HL-60/S4 treated with phorbol 12-myristate 13-acetate at 8.2 ng/mL for 4 days and 3 days (cell line): ENCODE results near the gene RTRAF.

Source experiments
- in situ Hi-C: fragments of 300-500 bp; cut with MboI; formaldehyde crosslinking; loops from 2 replicates; pipeline ENCODE4 v1.15.0; 2022; ENCODE audit warnings: low sequenced_read_pairs

RTRAF gene

GRCh38 chr14:52018970-52019369, 29.6 kb downstream of the RTRAF start:
- in situ Hi-C loops = no loop called here

DNA sequence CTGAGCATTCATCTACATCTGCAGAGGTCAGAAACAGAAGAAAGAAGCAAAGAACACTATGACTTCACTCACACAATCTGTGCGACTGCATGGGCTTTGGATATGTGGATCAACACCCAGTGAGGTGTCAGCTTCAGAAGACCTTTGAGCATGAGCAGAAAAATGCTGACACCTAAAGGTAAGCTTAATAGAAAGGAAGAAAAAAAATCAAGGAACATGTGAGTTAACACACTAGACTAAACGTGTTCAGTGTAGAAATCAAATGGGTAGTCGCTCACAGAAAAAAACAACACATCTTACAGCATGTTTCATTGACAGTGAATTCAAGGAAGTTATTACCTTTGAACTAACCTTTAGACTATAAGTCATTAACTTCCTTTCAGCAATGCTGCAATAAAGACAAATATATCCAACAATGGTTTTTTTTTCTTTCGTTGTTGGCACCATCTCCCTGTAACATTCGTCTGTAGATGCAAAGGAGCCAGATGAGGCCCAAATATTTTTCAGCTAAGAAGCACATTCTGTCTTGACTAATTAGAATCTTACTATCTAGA, 30.9 kb downstream of the RTRAF start:
- in situ Hi-C loops = no loop called here

DNA sequence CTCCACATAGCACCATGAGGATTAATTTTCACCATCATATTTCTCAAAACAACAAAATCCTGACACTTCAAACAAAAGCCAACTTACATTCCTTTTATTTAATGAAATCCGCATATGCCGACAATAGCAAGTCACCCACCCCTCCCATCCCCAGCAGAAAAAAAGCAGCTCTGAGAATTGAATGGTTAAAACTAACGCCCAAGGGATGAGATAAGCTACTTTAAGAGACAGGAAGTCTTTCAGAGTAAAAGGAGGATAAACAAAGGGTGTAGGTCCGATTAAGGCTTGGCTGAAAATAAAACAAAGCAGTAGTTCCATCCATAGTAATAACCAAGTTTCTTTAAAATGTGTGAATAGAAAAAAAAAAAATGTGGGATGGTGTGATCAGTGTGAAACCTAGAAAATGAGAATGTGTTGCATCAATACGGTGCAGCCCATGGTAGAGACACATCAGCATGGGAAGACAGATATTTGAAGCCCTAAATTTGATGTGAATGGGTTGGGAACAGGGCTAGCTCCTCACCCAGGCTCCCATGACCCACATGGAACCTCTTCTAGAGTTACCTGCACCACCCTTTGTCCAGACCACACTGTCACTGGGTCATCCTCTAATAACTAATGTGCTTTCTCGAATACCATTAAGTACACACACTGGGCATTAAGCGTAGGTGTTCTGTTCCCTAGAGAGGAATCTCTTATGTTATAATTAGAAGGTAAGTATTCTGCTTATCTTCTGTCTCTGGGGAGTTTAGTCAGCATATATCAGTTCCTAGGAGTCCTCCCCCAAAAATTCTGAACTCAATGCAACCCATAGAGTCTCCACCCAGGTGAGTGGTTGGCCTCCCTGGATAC, 31.7 kb downstream of the RTRAF start:
- in situ Hi-C loops = no loop called here

GRCh38 chr14:52021957-52022600, 32.7 kb downstream of the RTRAF start:
- in situ Hi-C loops = no loop called here

DNA sequence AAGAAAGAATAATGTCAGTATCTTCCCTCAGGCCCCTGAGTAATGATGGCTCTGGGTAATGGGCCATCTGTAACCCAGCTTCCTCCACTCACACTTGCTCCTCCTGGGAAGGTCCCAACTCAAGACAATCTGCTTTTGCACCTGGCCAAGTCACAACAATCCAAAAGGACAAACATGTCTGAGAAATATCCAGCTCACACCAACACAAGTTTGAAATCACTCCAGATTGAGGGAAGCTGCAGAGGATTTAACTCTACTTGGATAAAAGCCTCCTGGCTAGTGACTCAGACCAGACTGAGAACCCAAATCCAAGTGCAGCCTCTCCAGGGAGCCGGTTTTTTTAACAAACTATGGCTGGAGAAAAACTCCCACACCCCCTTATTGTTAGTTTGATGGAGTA, 34.2 kb downstream of the RTRAF start:
- in situ Hi-C loops = no loop called here

DNA sequence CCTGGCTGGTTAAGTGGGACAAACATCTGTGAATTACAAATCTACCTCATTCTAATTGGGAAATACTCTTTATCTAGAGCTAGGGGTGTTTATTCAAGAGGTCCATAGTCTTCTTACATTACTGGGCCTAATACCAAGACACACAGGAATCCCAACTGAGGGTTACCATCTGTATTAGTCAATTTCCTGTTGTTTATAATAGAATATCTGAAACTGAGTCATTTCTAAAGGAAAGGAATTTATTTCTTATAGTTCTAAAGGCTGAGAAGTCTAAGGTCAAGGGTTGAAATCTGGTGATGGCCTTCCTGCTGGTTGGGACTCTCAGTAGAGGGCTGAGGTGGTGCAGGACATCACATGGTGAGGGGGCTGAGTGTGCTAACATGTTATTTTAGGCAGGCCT, 36.0 kb downstream of the RTRAF start:
- in situ Hi-C loops = no loop called here

DNA sequence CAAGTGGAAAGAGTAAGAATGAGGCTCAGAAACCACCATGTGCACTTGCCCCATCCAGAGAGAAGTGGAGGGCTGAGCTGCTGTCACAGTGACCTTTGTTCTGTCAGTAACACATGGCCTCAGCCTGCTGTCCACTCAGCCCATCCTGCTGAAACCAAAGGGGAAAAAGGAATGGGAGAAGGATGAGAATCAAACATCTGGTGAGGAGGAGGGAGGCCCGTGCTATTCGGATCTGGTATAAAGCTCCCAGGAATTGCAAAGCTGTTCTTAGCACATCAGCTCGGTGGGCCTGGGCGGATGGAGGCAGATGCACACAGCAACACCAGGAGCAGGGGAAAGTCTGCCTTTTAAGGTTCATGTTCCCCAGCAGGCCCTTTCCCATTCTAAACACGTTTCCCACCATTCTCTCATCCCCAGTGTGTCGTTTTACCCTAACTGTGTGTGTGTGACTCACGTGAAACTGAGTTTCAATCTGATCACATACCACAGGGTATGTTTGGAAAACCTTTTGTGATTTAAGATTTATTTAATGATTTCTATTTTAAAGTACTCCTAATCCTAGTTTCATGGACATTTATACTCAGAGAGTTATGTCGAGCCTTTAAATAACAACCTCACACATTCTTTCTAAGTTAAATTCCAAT, 36.8 kb downstream of the RTRAF start:
- in situ Hi-C loops = no loop called here

- in situ Hi-C loops = no loop called here
Observed at GRCh38 chr14:52026901-52027300, 37.6 kb downstream of the RTRAF start.

GRCh38 chr14:52029881-52030280, 40.5 kb downstream of the RTRAF start:
- in situ Hi-C loops = no loop called here

DNA sequence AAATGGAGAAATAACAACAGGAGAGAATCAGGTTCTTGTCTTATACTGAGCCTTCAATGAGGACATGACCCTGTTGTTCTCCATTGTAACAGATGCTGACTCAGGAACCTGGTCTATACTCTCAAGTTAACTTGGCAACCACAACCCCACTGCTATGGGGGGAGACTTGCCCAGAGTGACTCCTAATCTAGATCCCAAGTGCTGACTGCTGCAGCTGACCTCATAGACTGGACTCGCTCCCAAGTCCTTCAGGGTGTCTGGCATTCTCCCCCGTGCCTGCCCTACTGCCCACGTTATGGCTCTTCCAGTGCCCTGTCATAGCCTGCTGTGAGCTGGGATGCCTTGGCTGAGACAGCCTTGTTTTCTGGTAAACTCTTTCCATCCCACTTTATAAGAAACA, 42.4 kb downstream of the RTRAF start:
- in situ Hi-C loops = no loop called here

- in situ Hi-C loops = no loop called here
Observed at GRCh38 chr14:52032204-52032801, 43.0 kb downstream of the RTRAF start.

DNA sequence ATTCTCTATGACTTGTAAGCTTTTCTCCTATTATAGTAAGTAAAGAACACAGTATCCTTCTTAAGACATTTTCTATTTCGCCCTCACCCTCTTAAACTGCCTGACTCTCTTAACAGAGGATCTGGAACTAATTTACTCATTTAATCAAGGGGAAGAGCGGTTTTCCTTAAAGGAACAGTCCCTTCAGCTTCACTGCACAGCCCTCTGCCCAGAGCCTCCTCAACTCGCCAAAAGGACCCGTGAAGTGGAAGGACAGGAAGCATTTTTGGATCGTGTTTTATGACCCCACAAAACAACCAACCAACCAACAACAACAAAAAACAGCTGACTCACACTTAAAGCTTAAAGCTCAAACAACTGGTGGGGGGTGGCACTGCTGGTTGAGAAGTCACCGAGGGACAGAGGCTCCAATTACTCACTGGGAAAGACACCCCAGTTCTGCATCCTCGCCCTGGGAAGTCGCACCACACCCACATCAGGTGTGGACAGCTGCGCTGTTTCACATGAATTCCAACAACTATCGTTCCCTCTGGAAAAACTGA, 43.8 kb downstream of the RTRAF start:
- in situ Hi-C loops = no loop called here

- in situ Hi-C loops = no loop called here
Observed at GRCh38 chr14:52039124-52039815, 49.9 kb downstream of the RTRAF start.

GRCh38 chr14:52040598-52040997, 51.3 kb downstream of the RTRAF start:
- in situ Hi-C loops = no loop called here

DNA sequence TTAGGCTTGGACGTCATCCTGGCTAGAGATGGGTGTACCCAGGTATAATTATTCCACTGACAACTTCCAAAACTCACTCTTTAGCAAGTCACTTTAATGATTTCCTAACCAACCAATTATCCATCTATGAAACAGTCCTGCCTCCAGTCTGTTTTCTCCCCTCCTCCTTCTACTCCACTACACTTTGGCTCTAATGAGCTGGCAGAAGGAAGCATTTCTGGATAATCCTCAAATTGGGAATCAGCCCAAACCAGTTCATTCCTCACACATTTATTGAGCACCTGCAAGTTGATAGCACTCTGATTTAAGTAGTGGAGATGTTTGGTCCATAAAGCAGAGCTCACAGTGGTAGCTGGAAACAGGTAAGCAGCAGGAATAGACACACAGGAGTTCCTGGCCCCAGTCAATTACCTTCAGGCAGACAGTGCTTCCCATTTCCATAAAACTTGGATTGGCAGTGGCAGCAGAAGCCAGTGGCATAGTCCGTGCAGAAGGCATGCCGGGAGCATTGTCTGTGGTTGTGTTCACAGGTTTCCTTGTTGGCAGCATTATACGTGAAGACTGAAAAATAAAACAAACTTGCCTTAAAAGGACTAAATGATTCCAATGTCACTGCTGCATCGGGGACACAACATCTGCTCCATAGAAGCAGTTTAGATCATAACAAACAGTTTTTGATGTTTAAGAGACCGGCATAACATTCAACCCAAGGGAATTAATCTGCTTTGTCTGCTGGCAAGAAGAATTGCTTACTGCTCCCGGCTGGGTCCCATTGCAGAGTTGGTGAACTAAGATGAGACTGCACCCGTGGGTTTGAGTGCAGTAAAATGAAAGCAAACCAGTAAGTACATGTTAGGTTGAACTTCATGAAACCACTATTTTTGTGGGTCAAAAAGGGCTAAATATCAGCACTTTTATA, 53.3 kb downstream of the RTRAF start:
- in situ Hi-C loops = no loop called here

DNA sequence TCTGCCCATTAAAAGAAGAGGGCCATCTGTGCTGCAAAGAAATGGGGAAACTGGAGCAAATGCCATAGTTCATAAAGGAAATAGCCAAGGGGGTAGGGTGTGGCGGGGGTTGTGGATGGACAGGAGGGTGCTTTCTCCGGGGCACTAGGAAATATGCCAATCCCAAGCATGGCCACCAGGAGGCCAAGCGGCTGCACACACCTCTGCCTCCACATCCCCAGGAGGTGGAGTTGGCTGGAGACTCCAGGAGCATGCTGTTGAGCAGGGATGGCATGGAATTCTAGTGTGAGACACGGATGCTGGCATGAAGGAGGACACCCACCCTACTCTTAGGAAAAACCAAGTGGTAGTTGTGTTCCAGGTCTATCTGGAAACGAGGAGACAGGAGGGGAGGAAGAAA, 54.3 kb downstream of the RTRAF start:
- in situ Hi-C loops = no loop called here

- in situ Hi-C loops = no loop called here
Observed at GRCh38 chr14:52044791-52045522, 55.6 kb downstream of the RTRAF start.

DNA sequence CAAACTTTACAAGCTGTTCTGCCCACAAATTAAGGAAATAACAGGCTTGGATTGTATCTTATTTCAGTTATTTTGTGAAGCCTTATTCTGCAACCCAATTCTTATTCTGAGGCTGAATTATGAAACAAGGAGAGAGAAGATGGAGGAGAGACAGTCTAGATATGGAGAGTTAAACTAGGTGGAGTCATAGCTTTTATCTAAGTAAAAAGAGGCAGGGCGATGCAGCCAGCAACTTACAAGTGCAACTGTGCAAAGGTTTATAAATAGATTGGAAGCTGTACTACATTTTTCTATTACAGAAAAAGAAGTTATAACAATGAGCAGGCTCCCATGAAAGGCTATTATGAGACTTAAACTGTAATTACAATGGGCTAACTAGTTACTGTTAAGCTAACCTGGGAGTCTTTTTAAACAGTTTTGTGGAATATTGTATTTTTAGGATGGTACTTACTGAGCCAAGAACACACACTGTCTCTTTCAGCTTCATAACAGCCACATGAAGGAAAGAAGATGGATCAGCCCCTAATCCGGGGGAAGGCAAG, 57.1 kb downstream of the RTRAF start:
- in situ Hi-C loops = no loop called here
